GM06990 (cell line): ENCODE results near the gene TAL1.

Source experiments
- DNase-seq: peaks from one replicate; pipeline ENCODE4 v3.0.0-alpha.2; 2011; ENCODE audit not compliant: insufficient read length; ENCODE audit errors: extremely low read depth
- H3K27me3 ChIP-seq: replicated peaks from 2 replicates; pipeline ENCODE4 v1.6.0; 2011; ENCODE audit warnings: low read length; ENCODE audit not compliant: control insufficient read depth, insufficient read depth
- H3K36me3 ChIP-seq: 2 replicates; pipeline ENCODE4 v1.5.1; 2011; ENCODE audit warnings: low read length; ENCODE audit not compliant: control insufficient read depth, insufficient read depth
- H3K4me3 ChIP-seq: replicated peaks from 2 replicates; pipeline ENCODE4 v1.5.1; 2011; ENCODE audit warnings: low read depth, mild to moderate bottlenecking, control low read depth, low read length
- CTCF ChIP-seq: IDR thresholded peaks from 2 replicates; pipeline ENCODE4 v1.5.1; 2011; ENCODE audit warnings: low read length, control low read depth, mild to moderate bottlenecking, inconsistent platforms; ENCODE audit not compliant: insufficient read depth, poor library complexity, severe bottlenecking

TAL1 gene

GRCh38 chr1:47211796-47212269 is 20.2 kb downstream of the TAL1 start:
- Histone ChIP-seq H3K27me3 (peaks cover 4% of the 10 kb centered on the region; the same call in 1 of the 2 replicates), H3K36me3 (no peaks in the 10 kb centered on the region), H3K4me3 (no peak overlapping the region)
- DNase-seq, result no peak
- TF ChIP-seq CTCF, result no peak

- no peak overlapping the region for H3K4me3 ChIP-seq
- H3K36me3 ChIP-seq, result no peaks in the 10 kb centered on the region
- no peak for DNase-seq
- no peak for TF ChIP-seq CTCF
- H3K27me3 ChIP-seq, result peaks cover 4% of the 10 kb centered on the region; the same call in 1 of the 2 replicates
These were observed 21.4 kb downstream of the TAL1 start for GRCh38 chr1:47210666-47211065.

GRCh38 chr1:47209725-47210325 is 22.2 kb downstream of the TAL1 start:
- DNase-seq, result no peak
- TF ChIP-seq CTCF, result no peak
- Histone ChIP-seq H3K27me3 (peaks cover 4% of the 10 kb centered on the region; the same call in 1 of the 2 replicates), H3K36me3 (no peaks in the 10 kb centered on the region), H3K4me3 (no peak overlapping the region)

- no peak for DNase-seq
- Histone ChIP-seq H3K4me3 (no peak overlapping the region), H3K27me3 (peaks cover 4% of the 10 kb centered on the region; the same call in 1 of the 2 replicates), H3K36me3 (no peaks in the 10 kb centered on the region)
- no peak for TF ChIP-seq CTCF
These were observed 22.9 kb downstream of the TAL1 start for GRCh38 chr1:47209091-47209490.

- Histone ChIP-seq H3K36me3 (no peaks in the 10 kb centered on the region), H3K4me3 (no peak overlapping the region), H3K27me3 (peaks cover 4% of the 10 kb centered on the region; the same call in 1 of the 2 replicates)
- no peak for DNase-seq
- TF ChIP-seq CTCF, result no peak
These were observed 23.6 kb downstream of the TAL1 start for GRCh38 chr1:47208374-47208850.
